ENCODE measurements around the gene TEKT4.
"Not testable (repeated sequence)": the region's sequence is repeated elsewhere in the genome, so short reads cannot be mapped to it uniquely, and the experiment has no call there.

The TEKT4 gene

GRCh38 chr2:94875820-94876522, 4.7 kb downstream of the TEKT4 start:
- in situ Hi-C loops (cut with MboI; ENCODE audit: low sequenced_read_pairs) = no loop called here

- in situ Hi-C loops (cut with MboI; ENCODE audit: low sequenced_read_pairs) = no loop called here
Observed at GRCh38 chr2:94876523-94876863, 5.3 kb downstream of the TEKT4 start.

GRCh38 chr2:94877129-94877528, 5.9 kb downstream of the TEKT4 start:
- in situ Hi-C loops (cut with MboI; ENCODE audit: low sequenced_read_pairs) = no loop called here

- in situ Hi-C loops (cut with MboI; ENCODE audit: low sequenced_read_pairs) = not testable (repeated sequence)
Observed at GRCh38 chr2:94878575-94878974, 7.3 kb downstream of the TEKT4 start.

GRCh38 chr2:94879314-94879981, 8.2 kb downstream of the TEKT4 start:
- in situ Hi-C loops (cut with MboI; ENCODE audit: low sequenced_read_pairs) = no loop called here

GRCh38 chr2:94879982-94880377, 8.8 kb downstream of the TEKT4 start:
- in situ Hi-C loops (cut with MboI; ENCODE audit: low sequenced_read_pairs) = no loop called here

GRCh38 chr2:94880507-94880906, 9.3 kb downstream of the TEKT4 start:
- in situ Hi-C loops (cut with MboI; ENCODE audit: low sequenced_read_pairs) = no loop called here

DNA sequence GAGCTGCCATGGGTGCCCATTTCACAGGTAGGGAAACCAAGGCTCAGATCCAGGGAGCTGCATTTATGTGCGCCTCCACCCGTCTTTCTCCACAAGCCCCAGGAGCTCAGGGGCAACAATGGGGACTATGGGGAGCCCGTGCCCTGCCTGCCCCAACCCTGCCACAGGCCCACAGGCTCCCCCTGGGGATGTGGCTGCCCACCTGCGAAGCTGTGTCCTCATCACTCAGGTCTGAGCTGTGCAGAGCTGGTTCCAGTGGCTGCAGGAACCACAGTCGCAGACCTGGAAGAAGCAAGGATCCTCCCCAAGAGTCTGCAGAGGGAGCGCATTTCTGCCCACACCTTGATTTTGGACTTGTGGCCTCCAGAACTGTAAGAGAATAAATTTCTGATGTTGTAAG, 9.8 kb downstream of the TEKT4 start:
- in situ Hi-C loops (cut with MboI; ENCODE audit: low sequenced_read_pairs) = no loop called here

- in situ Hi-C loops (cut with MboI; ENCODE audit: low sequenced_read_pairs) = no loop called here
Observed at GRCh38 chr2:94890234-94890633, 19.0 kb downstream of the TEKT4 start.

DNA sequence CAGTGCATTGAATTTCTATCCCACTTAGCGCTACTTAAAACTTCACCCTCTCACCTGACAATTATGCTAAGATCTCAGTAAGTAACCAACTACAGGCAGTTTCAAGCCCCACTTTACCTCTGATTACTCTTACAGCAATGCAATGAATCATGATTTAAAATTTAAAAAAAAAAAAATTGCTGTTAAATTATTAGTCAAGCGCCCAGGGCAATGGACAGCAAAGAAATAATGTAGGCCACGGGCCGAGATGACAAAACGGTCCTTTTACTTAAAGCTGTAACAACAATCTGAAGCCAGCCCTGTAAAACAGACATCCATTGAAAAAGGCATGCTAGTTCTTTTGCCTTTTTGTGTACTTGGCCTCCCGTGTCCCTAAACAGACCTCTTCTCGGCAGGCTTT, 24.0 kb downstream of the TEKT4 start:
- in situ Hi-C loops (cut with MboI; ENCODE audit: low sequenced_read_pairs) = not testable (repeated sequence)

- in situ Hi-C loops (cut with MboI; ENCODE audit: low sequenced_read_pairs) = not testable (repeated sequence)
Observed at GRCh38 chr2:94906976-94907375, 35.7 kb downstream of the TEKT4 start.

GRCh38 chr2:94923196-94923595, 52.0 kb downstream of the TEKT4 start:
- in situ Hi-C loops (cut with MboI; ENCODE audit: low sequenced_read_pairs) = no loop called here

- in situ Hi-C loops (cut with MboI; ENCODE audit: low sequenced_read_pairs) = not testable (repeated sequence)
Observed at GRCh38 chr2:94924999-94925398, 53.8 kb downstream of the TEKT4 start.
